ENCODE data around the gene CNTNAP2.

The CNTNAP2 gene

GRCh38 chr7:147022056-147022455, 905.5 kb downstream of the CNTNAP2 start:
- FAIRE-seq: no peak
- no peak for TF ChIP-seq POLR2AphosphoS5 (IDR thresholded peaks at IDR 0.05; ENCODE audit: low read depth, low read length)
- no peak for TF ChIP-seq POU2F2 (IDR thresholded peaks at IDR 0.05; ENCODE audit: low read depth, low read length)
- TF ChIP-seq POLR2A (IDR thresholded peaks at IDR 0.05; ENCODE audit: low read depth, low read length): no peak
- no peak for TF ChIP-seq SPI1 (IDR thresholded peaks at IDR 0.05; ENCODE audit: low read depth, low read length)
- TF ChIP-seq TAF1 (IDR thresholded peaks at IDR 0.05; ENCODE audit: low read depth, low read length): no peak
- TF ChIP-seq PAX5 (IDR thresholded peaks at IDR 0.05; ENCODE audit: insufficient read depth, low read length, severe bottlenecking): no peak
- no peak for DNase-seq (ENCODE audit: insufficient read length, low spot score)

GRCh38 chr7:147023440-147023839, 906.8 kb downstream of the CNTNAP2 start:
- no peak for TF ChIP-seq POU2F2 (IDR thresholded peaks at IDR 0.05; ENCODE audit: low read depth, low read length)
- no peak for TF ChIP-seq TAF1 (IDR thresholded peaks at IDR 0.05; ENCODE audit: low read depth, low read length)
- TF ChIP-seq PAX5 (IDR thresholded peaks at IDR 0.05; ENCODE audit: insufficient read depth, low read length, severe bottlenecking): no peak
- no peak for TF ChIP-seq POLR2AphosphoS5 (IDR thresholded peaks at IDR 0.05; ENCODE audit: low read depth, low read length)
- no peak for TF ChIP-seq SPI1 (IDR thresholded peaks at IDR 0.05; ENCODE audit: low read depth, low read length)
- TF ChIP-seq POLR2A (IDR thresholded peaks at IDR 0.05; ENCODE audit: low read depth, low read length): no peak

GRCh38 chr7:147029953-147030352, 913.4 kb downstream of the CNTNAP2 start:
- no peak for TF ChIP-seq SPI1 (IDR thresholded peaks at IDR 0.05; ENCODE audit: low read depth, low read length)
- no peak for TF ChIP-seq TAF1 (IDR thresholded peaks at IDR 0.05; ENCODE audit: low read depth, low read length)
- TF ChIP-seq PAX5 (IDR thresholded peaks at IDR 0.05; ENCODE audit: insufficient read depth, low read length, severe bottlenecking): no peak
- no peak for TF ChIP-seq POU2F2 (IDR thresholded peaks at IDR 0.05; ENCODE audit: low read depth, low read length)
- TF ChIP-seq POLR2A (IDR thresholded peaks at IDR 0.05; ENCODE audit: low read depth, low read length): no peak
- no peak for TF ChIP-seq POLR2AphosphoS5 (IDR thresholded peaks at IDR 0.05; ENCODE audit: low read depth, low read length)
- no peak for FAIRE-seq
- no peak for DNase-seq (ENCODE audit: insufficient read length, low spot score)

More at GRCh38 chr7:147023440-147023839, 906.8 kb downstream of the CNTNAP2 start:
- no peak for FAIRE-seq
- no peak for DNase-seq (ENCODE audit: insufficient read length, low spot score)

GRCh38 chr7:147033641-147034040, 917.0 kb downstream of the CNTNAP2 start:
- TF ChIP-seq PAX5 (IDR thresholded peaks at IDR 0.05; ENCODE audit: insufficient read depth, low read length, severe bottlenecking) (no peak), POU2F2 (IDR thresholded peaks at IDR 0.05; ENCODE audit: low read depth, low read length) (no peak), POLR2AphosphoS5 (IDR thresholded peaks at IDR 0.05; ENCODE audit: low read depth, low read length) (no peak), SPI1 (IDR thresholded peaks at IDR 0.05; ENCODE audit: low read depth, low read length) (no peak), TAF1 (IDR thresholded peaks at IDR 0.05; ENCODE audit: low read depth, low read length) (no peak), POLR2A (IDR thresholded peaks at IDR 0.05; ENCODE audit: low read depth, low read length) (no peak)
- FAIRE-seq (no peak), DNase-seq (ENCODE audit: insufficient read length, low spot score) (no peak)

- FAIRE-seq (no peak), DNase-seq (ENCODE audit: insufficient read length, low spot score) (no peak)
- TF ChIP-seq TAF1 (IDR thresholded peaks at IDR 0.05; ENCODE audit: low read depth, low read length): no peak
These were observed 924.8 kb downstream of the CNTNAP2 start for GRCh38 chr7:147041438-147041837.

- DNase-seq (ENCODE audit: insufficient read length, low spot score) (no peak), FAIRE-seq (no peak)
- TF ChIP-seq POU2F2 (IDR thresholded peaks at IDR 0.05; ENCODE audit: low read depth, low read length): no peak
- no peak for TF ChIP-seq POLR2A (IDR thresholded peaks at IDR 0.05; ENCODE audit: low read depth, low read length)
- no peak for TF ChIP-seq POLR2AphosphoS5 (IDR thresholded peaks at IDR 0.05; ENCODE audit: low read depth, low read length)
- no peak for TF ChIP-seq PAX5 (IDR thresholded peaks at IDR 0.05; ENCODE audit: insufficient read depth, low read length, severe bottlenecking)
- TF ChIP-seq SPI1 (IDR thresholded peaks at IDR 0.05; ENCODE audit: low read depth, low read length): no peak
- TF ChIP-seq TAF1 (IDR thresholded peaks at IDR 0.05; ENCODE audit: low read depth, low read length): no peak
These were observed 928.3 kb downstream of the CNTNAP2 start for GRCh38 chr7:147044941-147045340.

GRCh38 chr7:147047696-147048095, 931.1 kb downstream of the CNTNAP2 start:
- FAIRE-seq: no peak
- DNase-seq (ENCODE audit: insufficient read length, low spot score): no peak
- TF ChIP-seq POU2F2 (IDR thresholded peaks at IDR 0.05; ENCODE audit: low read depth, low read length): no peak
- no peak for TF ChIP-seq PAX5 (IDR thresholded peaks at IDR 0.05; ENCODE audit: insufficient read depth, low read length, severe bottlenecking)
- no peak for TF ChIP-seq POLR2AphosphoS5 (IDR thresholded peaks at IDR 0.05; ENCODE audit: low read depth, low read length)
- TF ChIP-seq POLR2A (IDR thresholded peaks at IDR 0.05; ENCODE audit: low read depth, low read length): no peak
- TF ChIP-seq TAF1 (IDR thresholded peaks at IDR 0.05; ENCODE audit: low read depth, low read length): no peak
- no peak for TF ChIP-seq SPI1 (IDR thresholded peaks at IDR 0.05; ENCODE audit: low read depth, low read length)

- no peak for FAIRE-seq
- no peak for DNase-seq (ENCODE audit: insufficient read length, low spot score)
- TF ChIP-seq POLR2AphosphoS5 (IDR thresholded peaks at IDR 0.05; ENCODE audit: low read depth, low read length) (no peak), POLR2A (IDR thresholded peaks at IDR 0.05; ENCODE audit: low read depth, low read length) (no peak), SPI1 (IDR thresholded peaks at IDR 0.05; ENCODE audit: low read depth, low read length) (no peak), PAX5 (IDR thresholded peaks at IDR 0.05; ENCODE audit: insufficient read depth, low read length, severe bottlenecking) (no peak), TAF1 (IDR thresholded peaks at IDR 0.05; ENCODE audit: low read depth, low read length) (no peak), POU2F2 (IDR thresholded peaks at IDR 0.05; ENCODE audit: low read depth, low read length) (no peak)
These were observed 932.3 kb downstream of the CNTNAP2 start for GRCh38 chr7:147048864-147049263.

GRCh38 chr7:147052818-147053217, 936.2 kb downstream of the CNTNAP2 start:
- TF ChIP-seq POLR2A (IDR thresholded peaks at IDR 0.05; ENCODE audit: low read depth, low read length) (no peak), POLR2AphosphoS5 (IDR thresholded peaks at IDR 0.05; ENCODE audit: low read depth, low read length) (no peak), SPI1 (IDR thresholded peaks at IDR 0.05; ENCODE audit: low read depth, low read length) (no peak), PAX5 (IDR thresholded peaks at IDR 0.05; ENCODE audit: insufficient read depth, low read length, severe bottlenecking) (no peak), POU2F2 (IDR thresholded peaks at IDR 0.05; ENCODE audit: low read depth, low read length) (no peak), TAF1 (IDR thresholded peaks at IDR 0.05; ENCODE audit: low read depth, low read length) (no peak)

GRCh38 chr7:147053746-147054145, 937.1 kb downstream of the CNTNAP2 start:
- TF ChIP-seq POLR2A (IDR thresholded peaks at IDR 0.05; ENCODE audit: low read depth, low read length): no peak
- TF ChIP-seq SPI1 (IDR thresholded peaks at IDR 0.05; ENCODE audit: low read depth, low read length): no peak
- TF ChIP-seq TAF1 (IDR thresholded peaks at IDR 0.05; ENCODE audit: low read depth, low read length): no peak
- TF ChIP-seq POU2F2 (IDR thresholded peaks at IDR 0.05; ENCODE audit: low read depth, low read length): no peak
- no peak for TF ChIP-seq PAX5 (IDR thresholded peaks at IDR 0.05; ENCODE audit: insufficient read depth, low read length, severe bottlenecking)
- TF ChIP-seq POLR2AphosphoS5 (IDR thresholded peaks at IDR 0.05; ENCODE audit: low read depth, low read length): no peak
- FAIRE-seq: no peak
- DNase-seq (ENCODE audit: insufficient read length, low spot score): no peak

More at GRCh38 chr7:147052818-147053217, 936.2 kb downstream of the CNTNAP2 start:
- FAIRE-seq (no peak), DNase-seq (ENCODE audit: insufficient read length, low spot score) (no peak)
